ENCODE measurements around the gene INSYN1. TPM values are rescaled to one million over a fixed set of nuclear protein-coding genes. Genes with fewer than 3 reads are reported as not detected.
"Not testable (repeated sequence)": the region's sequence is repeated elsewhere in the genome, so short reads cannot be mapped to it uniquely, and the experiment has no call there.

The INSYN1 gene
- total and polyA plus RNA-seq, 5 donors from 2014 or later: not detected

GRCh38 chr15:73704869-73705645 is 48.1 kb downstream of the INSYN1 start:
- ATAC-seq (ENCODE audit: low read depth in 2 of 2) (peak; percentile 51 to 52), DNase-seq (peak; percentile 20 to 78 (median 43))
- H3K27ac ChIP-seq (ENCODE audit: insufficient read depth, low read length, poor library complexity, severe bottlenecking): no peak overlapping the region
- H3K36me3 ChIP-seq (ENCODE audit: control insufficient read depth, insufficient read depth, low read length): no peaks in the 10 kb centered on the region
- H3K4me1 ChIP-seq (ENCODE audit: control insufficient read depth, insufficient read depth, low read length, poor library complexity, severe bottlenecking): no peaks in the 10 kb centered on the region
- no peaks in the 10 kb centered on the region for H3K36me3 Mint-ChIP-seq
- H3K4me3 ChIP-seq (ENCODE audit: low read depth, low read length): no peak overlapping the region
- no peaks in the 10 kb centered on the region for H3K27me3 ChIP-seq (ENCODE audit: control insufficient read depth, insufficient read depth, low read length)
- peaks cover 0 to 4% (median 2%) of the 10 kb centered on the region in 4 donors for H3K4me1 Mint-ChIP-seq
- no peak overlapping the region for H3K4me3 Mint-ChIP-seq
- H3K27ac Mint-ChIP-seq: peak overlapping the region in 1 of 3 donors; percentile 46
- H3K27me3 Mint-ChIP-seq: peaks cover 7% of the 10 kb centered on the region
- H3K9me3 Mint-ChIP-seq: no peaks in the 10 kb centered on the region
- no peaks in the 10 kb centered on the region for H3K9me3 ChIP-seq (ENCODE audit: control insufficient read depth in 2 of 2, low read length in 2 of 2)

GRCh38 chr15:73704142-73704868 is 48.8 kb downstream of the INSYN1 start:
- H3K36me3 Mint-ChIP-seq; H3K27me3 ChIP-seq (ENCODE audit: control insufficient read depth, insufficient read depth, low read length); H3K4me1 Mint-ChIP-seq; H3K4me3 Mint-ChIP-seq; H3K4me1 ChIP-seq (ENCODE audit: control insufficient read depth, insufficient read depth, low read length, poor library complexity, severe bottlenecking); H3K9me3 ChIP-seq (ENCODE audit: control insufficient read depth in 2 of 2, low read length in 2 of 2); H3K36me3 ChIP-seq (ENCODE audit: control insufficient read depth, insufficient read depth, low read length); H3K4me3 ChIP-seq (ENCODE audit: low read depth, low read length); ATAC-seq (ENCODE audit: low read depth in 2 of 2); H3K9me3 Mint-ChIP-seq; H3K27me3 Mint-ChIP-seq; H3K27ac ChIP-seq (ENCODE audit: insufficient read depth, low read length, poor library complexity, severe bottlenecking): not testable (repeated sequence)
- peak overlapping the region in 1 of 3 donors; percentile 46 for H3K27ac Mint-ChIP-seq
- peak in 1 of 3 donors; percentile 7 for DNase-seq

DNA sequence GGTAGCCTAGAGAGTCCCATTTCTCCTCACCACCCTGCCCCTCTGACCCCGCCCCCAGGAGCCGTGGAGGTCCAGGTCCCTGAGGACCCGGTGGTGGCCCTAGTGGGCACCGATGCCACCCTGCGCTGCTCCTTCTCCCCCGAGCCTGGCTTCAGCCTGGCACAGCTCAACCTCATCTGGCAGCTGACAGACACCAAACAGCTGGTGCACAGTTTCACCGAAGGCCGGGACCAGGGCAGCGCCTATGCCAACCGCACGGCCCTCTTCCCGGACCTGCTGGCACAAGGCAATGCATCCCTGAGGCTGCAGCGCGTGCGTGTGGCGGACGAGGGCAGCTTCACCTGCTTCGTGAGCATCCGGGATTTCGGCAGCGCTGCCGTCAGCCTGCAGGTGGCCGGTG is 49.5 kb downstream of the INSYN1 start:
- H3K27ac Mint-ChIP-seq; H3K4me3 Mint-ChIP-seq; ATAC-seq (ENCODE audit: low read depth in 2 of 2); H3K9me3 ChIP-seq (ENCODE audit: control insufficient read depth in 2 of 2, low read length in 2 of 2); H3K27me3 Mint-ChIP-seq; H3K9me3 Mint-ChIP-seq; H3K4me3 ChIP-seq (ENCODE audit: low read depth, low read length); DNase-seq; H3K4me1 ChIP-seq (ENCODE audit: control insufficient read depth, insufficient read depth, low read length, poor library complexity, severe bottlenecking); H3K4me1 Mint-ChIP-seq; H3K27me3 ChIP-seq (ENCODE audit: control insufficient read depth, insufficient read depth, low read length); H3K36me3 ChIP-seq (ENCODE audit: control insufficient read depth, insufficient read depth, low read length); H3K36me3 Mint-ChIP-seq; H3K27ac ChIP-seq (ENCODE audit: insufficient read depth, low read length, poor library complexity, severe bottlenecking): not testable (repeated sequence)

GRCh38 chr15:73702311-73703239 is 50.6 kb downstream of the INSYN1 start:
- not testable (repeated sequence) for H3K27me3 ChIP-seq (ENCODE audit: control insufficient read depth, insufficient read depth, low read length); H3K4me3 Mint-ChIP-seq; H3K27ac Mint-ChIP-seq; H3K9me3 Mint-ChIP-seq; ATAC-seq (ENCODE audit: low read depth in 2 of 2); H3K27ac ChIP-seq (ENCODE audit: insufficient read depth, low read length, poor library complexity, severe bottlenecking); DNase-seq; H3K9me3 ChIP-seq (ENCODE audit: control insufficient read depth in 2 of 2, low read length in 2 of 2); H3K36me3 Mint-ChIP-seq; H3K36me3 ChIP-seq (ENCODE audit: control insufficient read depth, insufficient read depth, low read length); H3K4me1 ChIP-seq (ENCODE audit: control insufficient read depth, insufficient read depth, low read length, poor library complexity, severe bottlenecking); H3K4me3 ChIP-seq (ENCODE audit: low read depth, low read length); H3K27me3 Mint-ChIP-seq
- peaks cover 0 to 12% (median 10%) of the 10 kb centered on the region in 4 donors for H3K4me1 Mint-ChIP-seq

GRCh38 chr15:73700041-73700842 is 52.9 kb downstream of the INSYN1 start:
- H3K27ac ChIP-seq (ENCODE audit: insufficient read depth, low read length, poor library complexity, severe bottlenecking): no peak overlapping the region
- H3K27ac Mint-ChIP-seq: no peak overlapping the region
- H3K9me3 Mint-ChIP-seq: peaks cover 0 to 2% (median 0%) of the 10 kb centered on the region in 7 donors
- no peaks in the 10 kb centered on the region for H3K9me3 ChIP-seq (ENCODE audit: control insufficient read depth in 2 of 2, low read length in 2 of 2)
- peaks cover 0 to 24% (median 16%) of the 10 kb centered on the region in 4 donors for H3K4me1 Mint-ChIP-seq
- no peaks in the 10 kb centered on the region for H3K36me3 Mint-ChIP-seq
- H3K4me1 ChIP-seq (ENCODE audit: control insufficient read depth, insufficient read depth, low read length, poor library complexity, severe bottlenecking): peaks cover 15% of the 10 kb centered on the region
- peak overlapping the region in 1 of 4 donors; percentile 17 for H3K4me3 Mint-ChIP-seq
- ATAC-seq (ENCODE audit: low read depth in 2 of 2) (peak; percentile 38), DNase-seq (peak; percentile 57 to 83 (median 72))
- H3K27me3 Mint-ChIP-seq: peaks cover 8% of the 10 kb centered on the region
- H3K27me3 ChIP-seq (ENCODE audit: control insufficient read depth, insufficient read depth, low read length): no peaks in the 10 kb centered on the region
- no peak overlapping the region for H3K4me3 ChIP-seq (ENCODE audit: low read depth, low read length)
- no peaks in the 10 kb centered on the region for H3K36me3 ChIP-seq (ENCODE audit: control insufficient read depth, insufficient read depth, low read length)

- Histone ChIP-seq H3K4me3 (ENCODE audit: low read depth, low read length) (no peak overlapping the region), H3K27ac (ENCODE audit: insufficient read depth, low read length, poor library complexity, severe bottlenecking) (no peak overlapping the region), H3K27me3 (ENCODE audit: control insufficient read depth, insufficient read depth, low read length) (peaks cover 5% of the 10 kb centered on the region), H3K9me3 (ENCODE audit: control insufficient read depth in 2 of 2, low read length in 2 of 2) (no peaks in the 10 kb centered on the region), H3K4me1 (ENCODE audit: control insufficient read depth, insufficient read depth, low read length, poor library complexity, severe bottlenecking) (peaks cover 15% of the 10 kb centered on the region), H3K36me3 (ENCODE audit: control insufficient read depth, insufficient read depth, low read length) (no peaks in the 10 kb centered on the region)
- H3K4me1 Mint-ChIP-seq: peaks cover 0 to 23% (median 15%) of the 10 kb centered on the region in 4 donors
- DNase-seq: no peak
- H3K4me3 Mint-ChIP-seq: no peak overlapping the region
- H3K9me3 Mint-ChIP-seq: peaks cover 0 to 2% (median 0%) of the 10 kb centered on the region in 7 donors
- peaks cover 6% of the 10 kb centered on the region for H3K27me3 Mint-ChIP-seq
- ATAC-seq (ENCODE audit: low read depth in 2 of 2): no peak
- H3K36me3 Mint-ChIP-seq: no peaks in the 10 kb centered on the region
- no peak overlapping the region for H3K27ac Mint-ChIP-seq
Observed at GRCh38 chr15:73699249-73700040, 53.7 kb downstream of the INSYN1 start.

Data from CD4-positive, CD25-positive, alpha-beta regulatory T cell (primary cell).